H1 (cell line): ENCODE data around the gene ERAS. TPM values are rescaled to one million over a fixed set of nuclear protein-coding genes. Genes with fewer than 3 reads are reported as not detected.
A peak's percentile ranks its signal among the peaks of the same experiment; 100 is the strongest.

ENCODE experiments used
- CTCF ChIA-PET: fragments of 300-600 bp; sonication (Branson Sonifier 250); formaldehyde crosslinking; loops from one replicate; lab custom pipeline; 2021; ENCODE audit not compliant: partially characterized antibody; lab: Charles Lee
- POLR2A ChIA-PET: fragments of 300-600 bp; sonication (Branson Sonifier 250); formaldehyde crosslinking; loops from one replicate; lab custom pipeline; 2021; ENCODE audit warnings: inconsistent platforms; ENCODE audit not compliant: partially characterized antibody; lab: Charles Lee
- DNase-seq, 2 experiments: peaks; one replicate each; pipeline versions ENCODE4 v3.0.0 to v3.0.0-alpha.2; 2010 to 2022; ENCODE audit warnings: low spot score in 2 of 2, low read depth in 1 of 2, mixed read lengths in 1 of 2
- FAIRE-seq: peaks from 2 replicates; lab custom pipeline; 2011; peaks lifted over from hg19 to GRCh38; lab: Jason Lieb, UNC
- H2AFZ ChIP-seq: 2 replicates; pipeline ENCODE4 v1.8.1; 2012; ENCODE audit warnings: low read length, inconsistent platforms
- H2AK5ac ChIP-seq: 2 replicates; pipeline ENCODE4 v1.6.1; 2013; ENCODE audit warnings: low read depth, low read length
- H2BK120ac ChIP-seq: replicated peaks from 2 replicates; pipeline ENCODE3; 2013; ENCODE audit warnings: low read depth, low read length, inconsistent platforms
- H2BK12ac ChIP-seq: 2 replicates; pipeline ENCODE4 v1.6.1; 2013; ENCODE audit warnings: low read depth, low read length
- H2BK15ac ChIP-seq: 2 replicates; pipeline ENCODE4 v1.6.1; 2013; ENCODE audit warnings: low read length
- H2BK20ac ChIP-seq: 2 replicates; pipeline ENCODE4 v1.6.1; 2013; ENCODE audit warnings: low read length
- H2BK5ac ChIP-seq: 2 replicates; pipeline ENCODE4 v1.6.1; 2013; ENCODE audit warnings: low read depth, low read length
- H3K14ac ChIP-seq: 2 replicates; pipeline ENCODE4 v1.6.1; 2013; ENCODE audit warnings: inconsistent platforms; ENCODE audit not compliant: insufficient read length
- H3K18ac ChIP-seq: 2 replicates; pipeline ENCODE4 v1.6.1; 2013; ENCODE audit warnings: low read length; ENCODE audit errors: extremely low read depth
- H3K23ac ChIP-seq: 2 replicates; pipeline ENCODE4 v1.6.1; 2013; ENCODE audit warnings: inconsistent platforms; ENCODE audit not compliant: insufficient read length
- H3K23me2 ChIP-seq: 2 replicates; pipeline ENCODE4 v1.6.1; 2013; ENCODE audit warnings: low read depth, low read length
- H3K27ac ChIP-seq: 2 replicates; pipeline ENCODE4 v1.6.1; 2011; ENCODE audit warnings: low read depth, low read length, inconsistent platforms
- H3K27me3 ChIP-seq, 4 experiments: replicated peaks in 1 of 4; 1 replicate in 1 of 4; 2 replicates in 3 of 4; pipeline versions ENCODE4 v1.6.1 to v1.8.1; 2011 to 2013; ENCODE audit warnings: low read length in 3 of 4, mild to moderate bottlenecking in 3 of 4, inconsistent platforms in 2 of 4, mixed read lengths in 2 of 4, moderate library complexity in 1 of 4; ENCODE audit not compliant: control insufficient read depth in 3 of 4, insufficient read depth in 3 of 4; ENCODE audit errors: extremely low read depth in 1 of 4
- H3K36me3 ChIP-seq, 4 experiments: 2 replicates each; pipeline versions ENCODE4 v1.6.1 to v1.8.1; 2011 to 2013; ENCODE audit warnings: mild to moderate bottlenecking in 4 of 4, low read length in 3 of 4, moderate library complexity in 2 of 4, control low read depth in 1 of 4, inconsistent platforms in 1 of 4; ENCODE audit not compliant: insufficient read depth in 4 of 4, control insufficient read depth in 2 of 4
- H3K4ac ChIP-seq: replicated peaks from 2 replicates; pipeline ENCODE3; 2013; ENCODE audit warnings: low read length, low read depth, mixed read lengths, inconsistent platforms; ENCODE audit not compliant: insufficient read length
- H3K4me1 ChIP-seq, 4 experiments: replicated peaks in 1 of 4; 1 replicate in 1 of 4; 2 replicates in 3 of 4; pipeline versions ENCODE4 v1.6.1 to v1.8.1; 2011 to 2013; ENCODE audit warnings: low read length in 3 of 4, inconsistent platforms in 2 of 4, mixed read lengths in 1 of 4; ENCODE audit not compliant: insufficient read depth in 4 of 4, control insufficient read depth in 3 of 4
- H3K4me2 ChIP-seq, 2 experiments: 2 replicates each; pipeline versions ENCODE4 v1.6.1 to v1.8.1; 2011 to 2013; ENCODE audit warnings: low read depth in 2 of 2, low read length in 2 of 2, control low read depth in 1 of 2, inconsistent platforms in 1 of 2, mild to moderate bottlenecking in 1 of 2; ENCODE audit not compliant: insufficient read depth in 1 of 2
- H3K4me3 ChIP-seq, 4 experiments: fragments of 200-600, 300-600 bp in 1 of 4; sonication (generic), shearing (Covaris generic), sonication (Bioruptor Twin) in 1 of 4; 2 replicates each; pipeline versions ENCODE4 v1.5.1 to v1.8.1; 2011 to 2016; ENCODE audit warnings: low read length in 4 of 4, low read depth in 3 of 4, control low read depth in 2 of 4, inconsistent platforms in 2 of 4, mild to moderate bottlenecking in 2 of 4, mixed read lengths in 1 of 4, moderate library complexity in 1 of 4; ENCODE audit not compliant: insufficient read depth in 2 of 4; ENCODE audit errors: extremely low read depth in 1 of 4
- H3K56ac ChIP-seq: replicated peaks from 2 replicates; pipeline ENCODE3; 2013; ENCODE audit warnings: low read depth, mild to moderate bottlenecking, mixed read lengths, low read length, inconsistent platforms; ENCODE audit not compliant: insufficient read length
- H3K79me1 ChIP-seq: 2 replicates; pipeline ENCODE4 v1.6.1; 2013; ENCODE audit warnings: low read depth, low read length, control low read depth
- H3K79me2 ChIP-seq, 2 experiments: 2 replicates each; pipeline versions ENCODE4 v1.6.1 to v1.8.1; 2012 to 2013; ENCODE audit warnings: low read length in 2 of 2, mild to moderate bottlenecking in 2 of 2, inconsistent platforms in 1 of 2; ENCODE audit not compliant: insufficient read depth in 2 of 2, control insufficient read depth in 1 of 2
- H3K9ac ChIP-seq, 4 experiments: replicated peaks in 1 of 4; 1 replicate in 1 of 4; 2 replicates in 3 of 4; pipeline versions ENCODE4 v1.6.1 to v1.8.1; 2011 to 2013; ENCODE audit warnings: low read depth in 3 of 4, low read length in 3 of 4, control low read depth in 2 of 4, mild to moderate bottlenecking in 2 of 4, moderate library complexity in 2 of 4, inconsistent platforms in 1 of 4; ENCODE audit errors: extremely low read depth in 1 of 4
- H3K9me3 ChIP-seq, 2 experiments: 2 replicates each; pipeline versions ENCODE4 v1.6.1 to v1.8.1; 2012 to 2013; ENCODE audit warnings: mild to moderate bottlenecking in 2 of 2, moderate library complexity in 2 of 2, control low read depth in 1 of 2, inconsistent platforms in 1 of 2, low read depth in 1 of 2, low read length in 1 of 2, mixed read lengths in 1 of 2; ENCODE audit not compliant: insufficient read depth in 2 of 2
- H4K20me1 ChIP-seq, 2 experiments: replicated peaks in 1 of 2; 2 replicates each; pipeline versions ENCODE3 to v1.8.1; 2011 to 2013; ENCODE audit warnings: inconsistent platforms in 2 of 2, low read length in 2 of 2, mild to moderate bottlenecking in 1 of 2; ENCODE audit not compliant: insufficient read depth in 2 of 2, control insufficient read depth in 1 of 2
- H4K5ac ChIP-seq: 2 replicates; pipeline ENCODE4 v1.6.1; 2013; ENCODE audit warnings: low read length, low read depth, mixed read lengths, inconsistent platforms; ENCODE audit not compliant: insufficient read length
- H4K8ac ChIP-seq: 2 replicates; pipeline ENCODE4 v1.8.0; 2013; ENCODE audit warnings: mild to moderate bottlenecking, moderate library complexity, low read length, inconsistent platforms; ENCODE audit not compliant: insufficient read depth; ENCODE audit errors: extremely low read depth
- H4K91ac ChIP-seq: replicated peaks from 2 replicates; pipeline ENCODE3; 2013; ENCODE audit warnings: low read length, mixed read lengths, inconsistent platforms; ENCODE audit not compliant: insufficient read length
- BACH1 ChIP-seq: IDR thresholded peaks from 2 replicates; pipeline ENCODE4 v1.6.1; 2012; ENCODE audit warnings: low read length, improper control_type of control experiment
- BRCA1 ChIP-seq: IDR thresholded peaks from 2 replicates; pipeline ENCODE4 v1.6.1; 2012; ENCODE audit warnings: low read depth, low read length, improper control_type of control experiment
- CBX8 ChIP-seq: fragments of 300-800, 300-1000 bp; sonication (generic); IDR thresholded peaks from 2 replicates; pipeline ENCODE4 v1.7.1; 2016; ENCODE audit warnings: low read depth, low read length, borderline replicate concordance
- EP300 ChIP-seq, 2 experiments: IDR thresholded peaks; 1 replicate in 1 of 2; 2 replicates in 1 of 2; pipeline ENCODE4 v1.6.1; 2011 to 2012; ENCODE audit warnings: low read depth in 2 of 2, low read length in 2 of 2, mild to moderate bottlenecking in 2 of 2, borderline replicate concordance in 1 of 2, inconsistent platforms in 1 of 2, moderate library complexity in 1 of 2
- JUND ChIP-seq: IDR thresholded peaks from 2 replicates; pipeline ENCODE4 v1.6.1; 2011; ENCODE audit warnings: mild to moderate bottlenecking, improper control_type of control experiment, low read length
- WGBS, 2 experiments: shearing (Covaris generic) in 1 of 2; methylation state at CpG; one replicate each; pipeline versions ENCODE4 v1.1.6 to v1.1.7; 2013 to 2015; ENCODE audit warnings: low lambda C conversion rate in 2 of 2, mixed read lengths in 2 of 2, inconsistent platforms in 1 of 2, low coverage in 1 of 2, missing lambda C conversion rate in 1 of 2; ENCODE audit not compliant: insufficient replicate concordance in 2 of 2, insufficient coverage in 1 of 2, insufficient read length in 1 of 2; ENCODE audit errors: extremely low coverage in 1 of 2, missing lambda C conversion rate in 1 of 2; 5-methylcytosine and 5-hydroxymethylcytosine counted together
- polyA plus RNA-seq, 7 experiments: library from polyadenylated mRNA; depleted of rRNA in 3 of 7; stranded (reverse) in 5 of 7; unstranded in 2 of 7; fragments of >200 nt in 5 of 7; fragments of 200-250 nt in 2 of 7; gene quantifications; 1 replicate in 5 of 7; 2 replicates in 1 of 7; 4 replicates in 1 of 7; pipeline versions ENCODE4 v1.2.1 to v1.2.3, GENCODE V29; 2011 to 2013; ENCODE audit warnings: missing spikeins in 2 of 7, mixed read lengths in 2 of 7
- total RNA-seq: library from RNA; stranded (reverse); fragmentation: NEBNext Ultra II Directional; extraction: Animal tissue kit (Norgen Biotek cat#: 25700); gene quantifications from 2 replicates; pipeline ENCODE4 v1.2.1, GENCODE V29; 2021

Gene ERAS
- total and polyA plus RNA-seq, 2 of the 8 experiments (the other 6 are each of a cell fraction or from before 2014, with no cell fraction given) = 0.70 TPM; not detected in 1

GRCh38 chrX:48823053-48823452, 3.3 kb upstream of the ERAS start:
- ChIA-PET POLR2A (interaction anchor here (0.7 to 1.9 kb wide), 7 partner anchors 11 to 180 kb away, joined by 3 to 5 read pairs (median 3); partner anchors contain the start of genes GRIPAP1, PQBP1 and TIMM17B), CTCF (interaction anchor here (1.0 to 1.1 kb wide), 2 partner anchors 9 to 10 kb away, joined by 3 to 4 read pairs; no protein-coding TSS in a partner anchor)
- H3K4me3 ChIP-seq = no peak overlapping the region
- H3K36me3 ChIP-seq = peaks cover 0 to 16% (median 6%) of the 10 kb centered on the region in 4 experiments; a peak in 5 of 8 replicates
- no peak overlapping the region for H2BK120ac ChIP-seq
- H2BK5ac ChIP-seq = no peak overlapping the region
- H3K4me1 ChIP-seq = no peaks in the 10 kb centered on the region; a peak in 1 of 7 replicates
- H4K20me1 ChIP-seq = peaks cover 0 to 2% of the 10 kb centered on the region in 2 experiments
- TF ChIP-seq EP300 (IDR thresholded peaks at IDR 0.05; ENCODE audit: borderline replicate concordance in 1 of 2, low read depth in 2 of 2, low read length in 2 of 2) (peak in 1 of 2 experiments; percentile 56; a peak in 1 of 3 replicates), BACH1 (no peak), CBX8 (no peak), JUND (peak; percentile 75), BRCA1 (no peak)
- no peak overlapping the region for H2BK12ac ChIP-seq
- no peak overlapping the region for H2BK15ac ChIP-seq
- H4K91ac ChIP-seq = no peak overlapping the region
- H3K4me2 ChIP-seq = no peak overlapping the region
- H3K18ac ChIP-seq = no peak overlapping the region
- no peak overlapping the region for H2BK20ac ChIP-seq
- no peak overlapping the region for H4K5ac ChIP-seq
- no peak for FAIRE-seq
- H3K79me2 ChIP-seq = no peaks in the 10 kb centered on the region
- WGBS, 2 experiments = 100% methylated on average over 2 of the region's 6 CpGs; no CpG with 5 or more reads in 1 of the 2 experiments
- H2AK5ac ChIP-seq = no peak overlapping the region
- no peak overlapping the region for H3K23ac ChIP-seq
- no peaks in the 10 kb centered on the region for H3K23me2 ChIP-seq
- no peak overlapping the region for H4K8ac ChIP-seq
- peaks cover 0 to 7% (median 2%) of the 10 kb centered on the region in 4 experiments; a peak in 3 of 7 replicates for H3K27me3 ChIP-seq
- no peak overlapping the region; the same call in 1 of the 2 replicates for H3K27ac ChIP-seq
- H2AFZ ChIP-seq = no peak overlapping the region
- H3K9me3 ChIP-seq = no peaks in the 10 kb centered on the region; a peak in 1 of 4 replicates
- H3K79me1 ChIP-seq = no peaks in the 10 kb centered on the region
- no peak overlapping the region for H3K9ac ChIP-seq
- H3K4ac ChIP-seq = no peak overlapping the region
- no peak for DNase-seq
- H3K14ac ChIP-seq = no peak overlapping the region
- H3K56ac ChIP-seq = no peak overlapping the region
